Measurements from ENCODE around the gene MAPK14. TPM values are rescaled to one million over a fixed set of nuclear protein-coding genes. Genes with fewer than 3 reads are reported as not detected.
A peak's percentile ranks its signal among the peaks of the same experiment; 100 is the strongest.

MAPK14 gene
- total and polyA plus RNA-seq, 7 donors: 30.8 to 91.1 (median 61.9) TPM

DNA sequence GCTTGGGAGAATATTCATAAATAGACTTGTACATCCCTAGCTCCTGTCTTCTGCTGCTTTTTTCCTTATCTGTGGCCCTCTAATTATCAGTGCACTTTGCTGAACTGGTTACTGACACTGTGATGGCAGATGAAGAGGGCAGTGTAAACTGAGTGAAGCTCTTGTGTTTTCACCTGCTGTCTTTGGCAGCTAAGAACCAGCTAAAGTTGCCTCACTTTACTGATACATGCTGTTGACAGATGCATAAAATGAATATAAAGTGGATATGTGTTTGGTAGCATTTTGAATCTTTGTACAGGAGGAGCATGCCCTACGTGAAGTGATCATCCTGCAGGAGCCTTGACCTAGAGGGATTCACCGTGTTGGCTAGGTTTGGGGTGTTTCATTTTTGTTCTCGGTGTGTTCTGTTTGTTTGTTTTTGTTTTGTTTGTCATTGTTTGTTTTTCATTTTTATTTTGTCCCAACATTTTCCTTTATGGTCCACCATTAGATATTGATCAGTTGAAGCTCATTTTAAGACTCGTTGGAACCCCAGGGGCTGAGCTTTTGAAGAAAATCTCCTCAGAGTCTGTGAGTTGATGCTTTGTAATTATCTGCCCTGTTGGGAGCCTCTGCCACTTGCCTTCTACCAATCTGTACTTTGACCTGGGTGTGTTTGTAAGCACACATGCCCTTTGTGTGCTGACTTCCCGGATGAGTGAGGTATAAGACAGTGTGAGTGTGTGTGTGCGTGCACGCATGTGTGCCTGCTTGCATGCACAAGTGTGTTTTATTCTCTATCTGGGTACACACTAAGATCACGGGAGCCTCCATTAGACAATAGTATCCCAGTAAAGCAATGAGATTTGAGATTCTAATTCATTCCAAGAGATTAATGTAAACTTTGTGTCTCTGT lies 68.1 kb downstream of the MAPK14 start:
- Histone ChIP-seq H3K4me3 (no peak overlapping the region), H3K27me3 (no peaks in the 10 kb centered on the region), H3K4me1 (peaks cover 0 to 30% (median 11%) of the 10 kb centered on the region in 4 donors), H3K36me3 (peaks cover 0 to 28% (median 2%) of the 10 kb centered on the region in 4 donors), H3K9me3 (no peaks in the 10 kb centered on the region), H3K27ac (peak overlapping the region in 2 of 4 donors; percentile 61)
- WGBS, 2 donors: 18 to 70% methylated on average over 8 of the region's 8 CpGs
- intact Hi-C loops (cut with DNase I): loop anchor here (1.0 to 5.0 kb wide), 3 partner anchors 68 to 173 kb away; partner anchors contain the start of genes BRPF3, MAPK14 and SRPK1
- no peak for DNase-seq
- TF ChIP-seq, protein P1, sequence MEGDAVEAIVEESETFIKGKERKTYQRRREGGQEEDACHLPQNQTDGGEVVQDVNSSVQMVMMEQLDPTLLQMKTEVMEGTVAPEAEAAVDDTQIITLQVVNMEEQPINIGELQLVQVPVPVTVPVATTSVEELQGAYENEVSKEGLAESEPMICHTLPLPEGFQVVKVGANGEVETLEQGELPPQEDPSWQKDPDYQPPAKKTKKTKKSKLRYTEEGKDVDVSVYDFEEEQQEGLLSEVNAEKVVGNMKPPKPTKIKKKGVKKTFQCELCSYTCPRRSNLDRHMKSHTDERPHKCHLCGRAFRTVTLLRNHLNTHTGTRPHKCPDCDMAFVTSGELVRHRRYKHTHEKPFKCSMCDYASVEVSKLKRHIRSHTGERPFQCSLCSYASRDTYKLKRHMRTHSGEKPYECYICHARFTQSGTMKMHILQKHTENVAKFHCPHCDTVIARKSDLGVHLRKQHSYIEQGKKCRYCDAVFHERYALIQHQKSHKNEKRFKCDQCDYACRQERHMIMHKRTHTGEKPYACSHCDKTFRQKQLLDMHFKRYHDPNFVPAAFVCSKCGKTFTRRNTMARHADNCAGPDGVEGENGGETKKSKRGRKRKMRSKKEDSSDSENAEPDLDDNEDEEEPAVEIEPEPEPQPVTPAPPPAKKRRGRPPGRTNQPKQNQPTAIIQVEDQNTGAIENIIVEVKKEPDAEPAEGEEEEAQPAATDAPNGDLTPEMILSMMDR (IDR thresholded peaks at IDR 0.05): peak in 1 of 4 experiments; percentile 2
- no peak for TF ChIP-seq POLR2AphosphoS5 (IDR thresholded peaks at IDR 0.05)

DNA sequence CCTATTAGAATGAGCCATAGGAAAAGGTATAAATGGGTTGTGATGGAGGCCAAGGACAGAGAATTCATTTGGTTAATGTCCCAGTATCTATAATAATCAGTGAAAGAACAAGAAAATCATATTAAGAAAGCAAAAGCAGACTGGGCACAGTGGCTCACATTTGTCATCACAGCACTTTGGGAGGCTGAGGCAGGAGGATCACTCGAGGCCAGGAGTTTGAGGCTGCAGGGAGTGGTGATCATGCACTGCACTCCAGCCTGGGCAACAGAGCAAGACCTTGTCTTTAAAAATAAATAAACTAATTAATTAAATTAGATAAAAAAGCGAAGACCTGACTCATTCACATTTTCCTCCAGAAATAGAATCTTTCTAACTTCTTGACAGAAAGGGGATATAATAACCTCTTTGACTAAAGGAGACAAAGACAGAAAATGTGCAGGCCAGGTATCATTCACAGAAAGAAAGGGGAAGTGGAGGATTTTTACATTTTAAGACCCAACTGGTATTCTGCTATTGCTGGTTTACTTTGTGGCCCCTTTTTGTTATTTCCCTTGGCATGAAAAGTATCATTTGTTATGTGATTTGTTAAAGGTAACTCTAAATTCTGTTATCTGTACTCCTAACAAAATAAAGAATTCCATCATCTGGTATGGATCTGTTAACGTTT lies 70.8 kb downstream of the MAPK14 start:
- H3K27ac ChIP-seq: peak overlapping the region in 1 of 4 donors; percentile 48
- peaks cover 0 to 49% (median 3%) of the 10 kb centered on the region in 4 donors for H3K36me3 ChIP-seq
- no peaks in the 10 kb centered on the region for H3K27me3 ChIP-seq
- no peaks in the 10 kb centered on the region for H3K9me3 ChIP-seq
- intact Hi-C loops (cut with DNase I): loop anchor here (5.0 kb wide), 2 partner anchors 99 to 176 kb away; partner anchors contain the start of genes BRPF3 and SRPK1
- no peak for TF ChIP-seq POLR2AphosphoS5 (IDR thresholded peaks at IDR 0.05)
- no peak for TF ChIP-seq POLR2A (IDR thresholded peaks at IDR 0.05)
- no peak for TF ChIP-seq EP300 (IDR thresholded peaks at IDR 0.05)
- TF ChIP-seq, protein P1 (IDR thresholded peaks at IDR 0.05): no peak
- DNase-seq: no peak
- 77 to 91% methylated on average over 3 of the region's 3 CpGs for WGBS, 2 donors
- H3K4me3 ChIP-seq: no peak overlapping the region
- peaks cover 0 to 30% (median 11%) of the 10 kb centered on the region in 4 donors for H3K4me1 ChIP-seq

DNA sequence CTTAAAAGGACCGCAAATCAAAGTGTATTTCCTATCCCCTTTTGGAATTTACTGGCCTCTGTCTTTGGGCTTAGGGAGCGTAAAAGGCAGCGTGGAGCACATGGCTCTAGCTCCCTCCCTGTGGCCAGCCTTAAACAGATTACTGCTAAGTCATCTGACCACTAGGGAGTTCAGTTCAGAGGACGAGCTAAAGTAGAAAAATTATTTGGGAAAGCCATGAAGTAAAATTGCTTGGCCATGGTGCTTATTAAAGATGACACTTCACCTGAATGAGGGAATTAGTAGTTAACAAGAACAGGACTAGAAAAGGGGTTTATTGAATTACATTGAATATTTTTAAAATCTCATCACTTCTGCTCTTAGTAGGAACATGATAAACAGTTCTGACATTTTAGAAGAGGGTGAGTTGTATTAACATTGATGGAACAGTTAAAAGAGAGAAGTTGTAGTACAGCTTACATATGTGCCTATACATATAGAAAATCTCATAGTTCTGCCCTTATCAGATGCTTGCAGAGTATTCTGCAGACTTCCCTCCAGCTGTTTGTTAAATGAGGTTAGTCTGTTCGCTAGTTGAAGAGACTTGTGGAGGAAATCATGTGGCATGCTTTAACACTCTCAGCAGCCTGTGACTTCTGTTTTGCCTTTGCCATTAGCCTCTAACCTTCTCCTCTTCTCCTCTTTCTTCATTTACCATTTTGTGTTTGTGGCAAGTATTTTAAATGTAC lies 71.5 kb downstream of the MAPK14 start:
- intact Hi-C loops (cut with DNase I): loop anchor here (5.0 kb wide), 2 partner anchors 98 to 177 kb away; partner anchors contain the start of genes BRPF3 and SRPK1
- Histone ChIP-seq H3K9me3 (no peaks in the 10 kb centered on the region), H3K36me3 (peaks cover 0 to 56% (median 7%) of the 10 kb centered on the region in 4 donors), H3K4me1 (peaks cover 0 to 30% (median 11%) of the 10 kb centered on the region in 4 donors), H3K27me3 (no peaks in the 10 kb centered on the region), H3K27ac (peak overlapping the region in 1 of 4 donors; percentile 48), H3K4me3 (no peak overlapping the region)
- WGBS, 2 donors: 71 to 91% methylated on average over 5 of the region's 5 CpGs
- no peak for DNase-seq
- TF ChIP-seq POLR2AphosphoS5 (IDR thresholded peaks at IDR 0.05): no peak
- no peak for TF ChIP-seq POLR2A (IDR thresholded peaks at IDR 0.05)
- no peak for TF ChIP-seq EP300 (IDR thresholded peaks at IDR 0.05)
- TF ChIP-seq, protein P1 (IDR thresholded peaks at IDR 0.05): no peak

DNA sequence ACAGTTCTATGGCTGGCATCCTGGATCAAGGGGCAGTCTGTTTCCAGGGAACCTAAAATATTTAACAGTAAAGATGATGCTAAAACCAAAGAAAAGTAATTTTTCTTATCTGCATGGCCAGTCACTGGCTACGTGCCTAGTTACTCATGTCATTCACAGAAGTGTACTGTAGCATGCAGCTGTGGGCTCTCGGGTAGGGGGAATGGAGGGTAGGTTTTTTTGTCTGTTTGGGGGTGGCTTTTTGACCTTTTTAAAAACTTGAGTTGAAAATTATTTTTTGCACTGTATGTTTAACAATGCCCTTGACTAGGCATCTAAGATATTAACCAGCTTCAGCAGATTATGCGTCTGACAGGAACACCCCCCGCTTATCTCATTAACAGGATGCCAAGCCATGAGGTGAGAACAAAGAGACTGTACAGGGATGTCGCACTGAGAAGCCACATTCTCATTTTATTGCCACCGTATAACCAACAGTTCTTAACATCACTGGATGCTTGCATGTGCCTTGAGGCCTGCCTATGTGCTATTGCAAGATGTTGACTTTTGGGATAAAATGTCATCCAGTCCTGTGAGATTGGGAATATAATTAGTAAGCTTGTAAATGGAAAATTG lies 72.4 kb downstream of the MAPK14 start:
- H3K4me1 ChIP-seq: peaks cover 0 to 33% (median 13%) of the 10 kb centered on the region in 4 donors
- H3K27ac ChIP-seq: no peak overlapping the region
- TF ChIP-seq POLR2AphosphoS5 (IDR thresholded peaks at IDR 0.05): no peak
- TF ChIP-seq, protein P1 (IDR thresholded peaks at IDR 0.05): no peak
- TF ChIP-seq EP300 (IDR thresholded peaks at IDR 0.05): no peak
- TF ChIP-seq POLR2A (IDR thresholded peaks at IDR 0.05): no peak
- intact Hi-C loops (cut with DNase I): loop anchor here (5.0 kb wide), 2 partner anchors 97 to 178 kb away; partner anchors contain the start of genes BRPF3 and SRPK1
- no peak for DNase-seq
- no peaks in the 10 kb centered on the region for H3K27me3 ChIP-seq
- H3K36me3 ChIP-seq: peaks cover 0 to 61% (median 7%) of the 10 kb centered on the region in 4 donors
- WGBS, 2 donors: 35 to 41% methylated on average over 6 of the region's 6 CpGs
- H3K9me3 ChIP-seq: no peaks in the 10 kb centered on the region
- H3K4me3 ChIP-seq: no peak overlapping the region
